Erythroblast (primary cell): Measurements from ENCODE around the gene YAE1.

ENCODE experiments used
- DNase-seq, 2 experiments: peaks; one replicate each; lab custom pipeline; 2025; lab: John Stamatoyannopoulos, UW
- GATA1 ChIP-seq: IDR thresholded peaks from 2 replicates; pipeline ENCODE4 v1.6.1; 2011; ENCODE audit warnings: low read depth, mild to moderate bottlenecking, control low read depth, low read length, moderate library complexity
- POLR2A ChIP-seq: IDR thresholded peaks from 2 replicates; pipeline ENCODE4 v1.6.1; 2011; ENCODE audit warnings: mild to moderate bottlenecking, low read length

YAE1 gene

GRCh38 chr7:39577229-39577874 lies 11.1 kb downstream of the YAE1 start:
- no peak for TF ChIP-seq POLR2A
- no peak for TF ChIP-seq GATA1
- no peak for DNase-seq

GRCh38 chr7:39580149-39580874 lies 14.1 kb downstream of the YAE1 start:
- DNase-seq, result peak; percentile 89 to 93
- TF ChIP-seq POLR2A (no peak), GATA1 (no peak)

GRCh38 chr7:39582536-39582935 lies 16.3 kb downstream of the YAE1 start:
- TF ChIP-seq GATA1, result no peak
- TF ChIP-seq POLR2A, result no peak

GRCh38 chr7:39583539-39583938 lies 17.3 kb downstream of the YAE1 start:
- no peak for TF ChIP-seq POLR2A
- TF ChIP-seq GATA1, result no peak
- no peak for DNase-seq

More at GRCh38 chr7:39582536-39582935, 16.3 kb downstream of the YAE1 start:
- DNase-seq, result peak in 1 of 2 experiments; percentile 2

GRCh38 chr7:39587393-39587792 lies 21.2 kb downstream of the YAE1 start:
- DNase-seq, result no peak
- no peak for TF ChIP-seq POLR2A
- TF ChIP-seq GATA1, result no peak

GRCh38 chr7:39588416-39588815 lies 22.2 kb downstream of the YAE1 start:
- no peak for TF ChIP-seq GATA1
- no peak for TF ChIP-seq POLR2A

GRCh38 chr7:39589323-39590111 lies 23.3 kb downstream of the YAE1 start:
- TF ChIP-seq POLR2A, result peak; percentile 17
- no peak for TF ChIP-seq GATA1
- peak; percentile 41 to 67 for DNase-seq

More at GRCh38 chr7:39588416-39588815, 22.2 kb downstream of the YAE1 start:
- no peak for DNase-seq

- no peak for DNase-seq
- no peak for TF ChIP-seq POLR2A
- TF ChIP-seq GATA1, result no peak
These were observed 26.4 kb downstream of the YAE1 start for GRCh38 chr7:39592586-39592985.

GRCh38 chr7:39594988-39595620 lies 28.9 kb downstream of the YAE1 start:
- DNase-seq, result peak in 1 of 2 experiments; percentile 2
- TF ChIP-seq GATA1 (no peak), POLR2A (no peak)

- DNase-seq, result no peak
These were observed 36.1 kb downstream of the YAE1 start for GRCh38 chr7:39602351-39602750.

GRCh38 chr7:39603924-39604323 lies 37.7 kb downstream of the YAE1 start:
- DNase-seq, result no peak
- TF ChIP-seq POLR2A, result no peak
- TF ChIP-seq GATA1, result no peak

More at GRCh38 chr7:39602351-39602750, 36.1 kb downstream of the YAE1 start:
- TF ChIP-seq GATA1, result no peak
- TF ChIP-seq POLR2A, result no peak

GRCh38 chr7:39605087-39605486 lies 38.9 kb downstream of the YAE1 start:
- no peak for DNase-seq
- no peak for TF ChIP-seq POLR2A
- TF ChIP-seq GATA1, result no peak

- DNase-seq, result peak; percentile 9 to 53
- TF ChIP-seq GATA1 (no peak), POLR2A (no peak)
These were observed 40.1 kb downstream of the YAE1 start for GRCh38 chr7:39606352-39606751.

GRCh38 chr7:39606941-39607340 lies 40.7 kb downstream of the YAE1 start:
- TF ChIP-seq GATA1 (no peak), POLR2A (no peak)
- DNase-seq, result no peak
